ENCODE results near the gene TOP3A. TPM values are rescaled to one million over a fixed set of nuclear protein-coding genes. Genes with fewer than 3 reads are reported as not detected.

Gene TOP3A
- total RNA-seq, 2 donors from 2014 or later = 23.2 to 28.3 TPM

- DNase-seq (ENCODE audit: low spot score) = no peak
- intact Hi-C loops (cut with DNase I) = loop anchor here in 1 of 2 donors (10.0 kb wide), 1 partner anchor 78 kb away; no protein-coding TSS in a partner anchor
Measured at GRCh38 chr17:18246880-18247612, 67.7 kb downstream of the TOP3A start.

- no peak for DNase-seq (ENCODE audit: low spot score)
- intact Hi-C loops (cut with DNase I) = loop anchor here in 1 of 2 donors (10.0 kb wide), 1 partner anchor 79 kb away; no protein-coding TSS in a partner anchor
Measured at GRCh38 chr17:18246109-18246725, 68.6 kb downstream of the TOP3A start.

GRCh38 chr17:18245038-18245776 lies 69.6 kb downstream of the TOP3A start:
- intact Hi-C loops (cut with DNase I) = loop anchor here in 1 of 2 donors (10.0 kb wide), 1 partner anchor 80 kb away; no protein-coding TSS in a partner anchor
- DNase-seq (ENCODE audit: low spot score) = no peak

- intact Hi-C loops (cut with DNase I) = loop anchor here in 1 of 2 donors (10.0 kb wide), 1 partner anchor 83 kb away; no protein-coding TSS in a partner anchor
- DNase-seq (ENCODE audit: low spot score) = no peak
Measured at GRCh38 chr17:18241229-18241871, 73.4 kb downstream of the TOP3A start.

- intact Hi-C loops (cut with DNase I) = loop anchor here in 1 of 2 donors (10.0 kb wide), 1 partner anchor 84 kb away; no protein-coding TSS in a partner anchor
- DNase-seq (ENCODE audit: low spot score) = no peak
Measured at GRCh38 chr17:18240449-18240848, 74.3 kb downstream of the TOP3A start.

GRCh38 chr17:18238299-18238698 lies 76.5 kb downstream of the TOP3A start:
- intact Hi-C loops (cut with DNase I) = no loop called here
- no peak for DNase-seq (ENCODE audit: low spot score)

- no peak for DNase-seq (ENCODE audit: low spot score)
- intact Hi-C loops (cut with DNase I) = no loop called here
Measured at GRCh38 chr17:18237461-18237860, 77.3 kb downstream of the TOP3A start.

- intact Hi-C loops (cut with DNase I) = no loop called here
- no peak for DNase-seq (ENCODE audit: low spot score)
Measured at GRCh38 chr17:18236494-18236893, 78.3 kb downstream of the TOP3A start.

GRCh38 chr17:18235743-18236256 lies 79.0 kb downstream of the TOP3A start:
- DNase-seq (ENCODE audit: low spot score) = no peak
- intact Hi-C loops (cut with DNase I) = no loop called here

- intact Hi-C loops (cut with DNase I) = no loop called here
- DNase-seq (ENCODE audit: low spot score) = no peak
Measured at GRCh38 chr17:18234853-18235380, 79.9 kb downstream of the TOP3A start.

GRCh38 chr17:18233803-18234518 lies 80.8 kb downstream of the TOP3A start:
- intact Hi-C loops (cut with DNase I) = loop anchor here in 1 of 2 donors (1.0 kb wide), 1 partner anchor 21 kb away; no protein-coding TSS in a partner anchor

GRCh38 chr17:18231164-18231563 lies 83.6 kb downstream of the TOP3A start:
- intact Hi-C loops (cut with DNase I) = no loop called here
- DNase-seq (ENCODE audit: low spot score) = no peak

More at GRCh38 chr17:18233803-18234518, 80.8 kb downstream of the TOP3A start:
- no peak for DNase-seq (ENCODE audit: low spot score)

- DNase-seq (ENCODE audit: low spot score) = no peak
- intact Hi-C loops (cut with DNase I) = no loop called here
Measured at GRCh38 chr17:18230288-18231141, 84.3 kb downstream of the TOP3A start.

- no peak for DNase-seq (ENCODE audit: low spot score)
- intact Hi-C loops (cut with DNase I) = no loop called here
Measured at GRCh38 chr17:18229771-18230170, 85.0 kb downstream of the TOP3A start.

- no peak for DNase-seq (ENCODE audit: low spot score)
- intact Hi-C loops (cut with DNase I) = no loop called here
Measured at GRCh38 chr17:18229254-18229653, 85.5 kb downstream of the TOP3A start.

- no peak for DNase-seq (ENCODE audit: low spot score)
- intact Hi-C loops (cut with DNase I) = no loop called here
Measured at GRCh38 chr17:18228176-18228682, 86.6 kb downstream of the TOP3A start.

GRCh38 chr17:18227635-18228034 lies 87.2 kb downstream of the TOP3A start:
- intact Hi-C loops (cut with DNase I) = no loop called here
- DNase-seq (ENCODE audit: low spot score) = no peak

Data from posterior vena cava (tissue), 2 donors.